NCI-H1048 (cell line): Measurements from ENCODE around the gene SQSTM1.
"Not testable (repeated sequence)": the region's sequence is repeated elsewhere in the genome, so short reads cannot be mapped to it uniquely, and the experiment has no call there.

Experiments
- DNase-seq: peaks from one replicate; lab custom pipeline; 2025; lab: John Stamatoyannopoulos, UW

The SQSTM1 gene

DNA sequence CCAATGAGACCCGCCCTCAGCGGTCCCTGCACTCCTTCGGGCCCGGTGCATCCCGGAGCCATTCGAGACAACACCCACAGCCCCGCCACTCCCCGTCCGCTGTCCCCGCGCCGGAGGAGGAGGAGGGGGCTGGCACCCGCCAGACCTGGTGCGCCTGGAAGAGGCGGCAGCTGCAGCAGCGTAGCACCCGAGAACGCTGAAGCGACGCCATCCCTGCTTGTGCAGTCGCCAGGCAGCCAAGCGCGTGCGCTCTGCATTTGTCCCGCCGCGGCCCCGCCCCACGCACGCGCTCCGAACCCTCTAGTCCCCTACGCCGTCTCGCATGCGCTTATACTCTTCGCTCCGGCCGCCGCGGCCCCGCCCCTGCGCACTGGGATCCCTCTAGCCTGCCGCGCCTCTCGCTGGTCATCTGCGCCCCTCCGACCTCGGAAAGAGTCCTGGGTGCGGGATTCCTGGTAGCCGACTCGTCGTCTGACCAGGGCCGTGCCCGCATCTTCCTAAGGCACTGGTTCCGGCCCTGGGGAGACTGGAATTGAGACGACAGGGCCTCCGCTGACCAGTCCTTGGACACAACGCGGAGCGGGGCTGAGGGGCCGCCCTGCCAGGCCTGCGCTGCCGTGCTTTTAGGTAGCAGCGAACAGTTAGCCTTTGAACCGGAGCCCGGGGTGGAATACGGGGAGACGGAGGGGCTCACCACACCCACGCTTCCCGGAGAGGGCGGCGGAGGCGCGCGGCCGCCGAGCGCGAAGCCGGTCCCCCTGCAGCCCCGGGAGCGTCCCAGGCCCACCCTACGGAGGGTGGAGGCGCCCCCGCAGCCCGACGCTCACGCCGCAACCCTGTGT is 38.1 kb downstream of the SQSTM1 start, which contains the start of gene MRNIP:
TSS of gene MRNIP (minus strand) at position 232 of the 842 bp plus-strand sequence. CDS start at position 211, 21 bp downstream.
- DNase-seq: peak; percentile 77

DNA sequence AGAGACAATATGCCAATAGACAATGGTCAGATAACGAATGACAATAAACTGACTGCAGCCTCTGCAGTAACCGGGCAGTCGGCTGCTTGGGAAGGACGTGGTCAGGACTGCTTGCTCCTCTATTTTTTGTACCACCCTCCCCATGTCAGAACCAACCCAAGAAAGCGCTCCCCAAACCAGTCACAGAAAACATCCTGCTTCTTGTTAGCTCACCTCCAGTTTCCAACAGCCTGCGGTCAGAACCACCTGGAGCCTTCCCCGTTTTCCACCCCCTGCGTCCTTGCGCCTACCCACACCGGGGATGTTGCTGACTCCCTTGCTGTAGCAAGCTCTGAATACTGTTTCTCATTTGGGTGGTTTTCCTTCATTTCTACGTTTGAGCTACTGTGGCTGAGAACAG is 39.6 kb downstream of the SQSTM1 start:
- DNase-seq: no peak

DNA sequence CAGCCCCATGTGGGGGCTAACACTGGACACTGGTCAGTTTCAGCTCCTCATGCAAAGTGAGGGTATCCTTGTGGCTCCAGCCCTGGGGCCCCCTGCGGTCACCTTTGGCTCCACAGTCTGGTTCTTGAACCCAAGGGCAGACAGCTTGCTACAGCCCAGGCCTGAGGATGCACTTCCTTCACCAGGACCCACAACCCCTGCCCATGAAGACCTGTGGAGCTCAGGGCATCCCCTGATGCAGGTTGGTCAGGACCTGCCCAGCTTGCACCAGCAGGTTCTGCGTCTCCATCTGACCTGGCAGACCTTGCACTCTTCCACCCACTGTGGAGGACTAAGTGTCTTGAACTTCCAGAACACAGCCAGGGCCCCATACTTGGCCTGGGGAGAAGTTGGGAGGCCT is 41.6 kb downstream of the SQSTM1 start:
- no peak for DNase-seq

DNA sequence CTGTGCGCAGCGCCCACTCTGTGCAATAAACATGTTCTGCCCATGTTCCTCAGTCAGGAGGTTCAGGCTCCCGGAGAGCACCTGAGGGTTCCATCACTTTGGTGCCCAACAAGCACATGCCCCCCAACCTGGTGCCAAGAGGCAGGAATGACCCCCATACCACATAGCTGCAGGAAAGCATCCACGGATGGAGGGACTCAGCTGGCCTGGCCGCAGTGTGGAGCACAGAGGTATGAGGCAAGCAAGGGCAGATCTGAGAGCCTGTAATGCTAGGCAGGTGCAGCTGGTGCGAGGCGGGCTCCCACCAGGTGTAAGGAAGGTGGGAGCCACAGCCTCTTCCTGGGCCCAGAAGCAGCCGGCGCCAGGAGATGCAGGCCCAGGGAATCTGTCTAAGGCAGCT is 42.2 kb downstream of the SQSTM1 start:
- no peak for DNase-seq

DNA sequence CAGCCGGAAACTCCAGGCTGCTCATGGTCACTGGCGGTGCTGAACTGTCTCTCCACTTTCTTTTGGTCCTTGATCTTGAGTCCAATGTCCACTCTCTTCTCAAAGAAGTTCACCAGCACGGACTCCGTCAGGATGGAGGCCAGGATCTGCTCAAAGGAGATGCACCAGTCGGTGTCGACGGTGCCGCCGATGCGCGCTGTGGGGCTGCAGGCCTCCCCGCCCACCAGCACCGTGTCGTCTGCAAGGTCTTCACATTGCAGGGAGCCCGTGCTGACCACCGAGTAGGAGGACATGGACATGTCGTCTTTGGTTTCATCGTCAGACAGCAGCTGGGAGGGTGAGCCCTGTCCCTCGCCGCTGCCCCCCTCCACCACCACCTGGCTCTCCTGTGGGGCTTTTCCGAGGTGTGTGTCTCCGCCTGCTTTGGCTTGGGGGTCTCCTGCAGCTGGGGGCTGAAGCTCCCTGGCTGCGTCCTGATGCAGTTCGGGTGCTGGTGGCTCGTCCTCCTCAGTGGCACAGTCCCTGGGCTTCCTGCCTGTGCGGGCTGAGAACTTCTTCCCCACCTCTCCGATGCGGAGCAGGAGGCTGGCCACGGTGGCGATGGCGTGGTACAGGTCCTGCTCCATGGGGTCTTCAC is 42.9 kb downstream of the SQSTM1 start:
- DNase-seq: no peak

DNA sequence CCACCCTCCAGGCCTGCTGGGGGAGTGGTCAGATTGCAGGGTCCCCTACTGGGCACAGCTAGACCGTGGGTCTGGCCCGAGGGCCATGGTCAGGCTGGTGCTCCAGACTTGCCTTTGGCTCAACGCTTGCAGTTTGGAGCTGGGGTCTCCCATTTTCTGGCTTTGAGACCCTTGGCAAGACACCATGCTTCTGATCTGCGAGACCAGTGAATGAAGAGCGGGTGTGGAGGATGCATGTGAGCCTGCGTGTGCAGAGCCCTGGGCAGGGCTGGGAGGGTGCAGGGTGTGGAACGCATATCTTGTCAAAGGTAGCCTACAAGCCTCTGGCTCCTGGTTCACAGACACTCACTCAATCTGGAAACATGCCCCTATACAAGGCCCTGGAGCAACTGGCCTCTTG is 44.0 kb downstream of the SQSTM1 start:
- DNase-seq: no peak

DNA sequence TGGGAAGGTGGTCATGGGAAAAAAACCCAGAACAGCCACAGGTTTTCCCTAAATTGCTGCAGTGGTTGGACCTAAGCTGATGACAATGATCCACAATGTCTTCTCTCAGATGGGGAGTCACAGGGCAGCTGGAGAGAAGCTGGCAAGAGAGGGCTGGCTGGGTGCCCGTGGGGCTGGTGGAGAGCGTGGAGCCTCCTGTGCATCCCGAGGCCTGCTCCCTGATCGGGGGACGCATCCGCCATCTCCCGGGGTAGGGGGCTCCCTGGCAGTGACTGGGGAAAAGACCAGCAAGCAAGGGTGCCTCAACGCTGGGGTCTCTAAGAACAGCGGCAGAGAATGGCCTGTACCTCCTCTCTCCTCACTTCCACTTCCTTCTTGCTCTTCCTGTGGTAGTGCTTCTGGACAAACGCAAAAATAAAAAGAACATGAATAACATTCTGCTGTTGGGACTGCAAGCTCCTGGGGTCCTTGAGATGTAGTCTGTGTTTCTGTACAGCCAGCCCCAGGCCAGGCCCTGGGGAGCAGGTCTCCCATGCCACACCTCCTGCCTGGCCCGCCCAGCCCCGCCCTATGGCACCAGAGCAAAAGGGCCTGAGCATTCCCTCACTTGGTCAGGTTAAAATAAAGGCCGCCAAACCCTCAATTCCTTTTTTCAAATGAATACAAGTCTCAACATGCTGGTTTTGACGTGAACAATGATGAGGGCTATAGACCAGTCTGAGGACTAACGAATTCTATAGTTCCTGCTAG is 45.0 kb downstream of the SQSTM1 start:
- DNase-seq: no peak

DNA sequence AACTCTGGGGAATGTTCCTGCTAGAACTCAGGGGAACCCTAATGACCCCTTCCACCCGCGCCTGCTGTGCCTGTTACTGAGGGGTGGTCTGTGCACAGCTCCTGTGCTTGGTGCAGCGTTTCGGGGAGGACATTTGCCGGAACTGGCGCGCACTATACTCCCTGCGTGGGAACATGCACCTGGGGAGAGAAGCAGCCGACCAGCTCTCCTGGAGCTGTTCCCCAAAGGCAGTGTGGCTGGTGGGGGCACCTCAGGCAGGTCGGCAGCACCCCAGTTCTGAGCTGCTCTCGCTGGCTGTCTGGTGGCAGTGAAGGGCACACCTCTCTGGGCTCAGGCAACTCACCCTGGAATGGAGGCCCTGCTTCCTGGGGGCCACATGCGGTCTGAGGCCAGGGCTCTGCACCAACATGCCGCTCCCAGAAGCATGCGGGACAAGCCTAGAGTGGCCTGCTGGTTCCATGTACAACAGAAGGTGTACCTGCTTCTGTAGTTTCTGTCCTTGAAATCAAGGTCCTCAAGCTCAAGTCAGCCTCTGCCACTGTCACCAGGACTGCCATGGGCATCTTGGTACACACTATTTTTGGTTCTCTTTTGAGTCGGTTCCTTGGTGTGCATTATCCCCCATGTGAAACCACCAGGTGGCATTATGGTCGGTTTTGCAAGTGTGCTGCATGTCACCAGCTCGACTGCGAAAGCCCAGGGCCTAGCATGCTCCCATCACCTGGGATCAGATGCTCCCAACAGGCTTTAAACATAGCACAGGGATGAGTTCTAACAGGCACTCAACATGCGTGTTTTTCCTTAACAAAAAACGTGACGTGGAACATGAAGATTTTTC is 45.8 kb downstream of the SQSTM1 start:
- no peak for DNase-seq

DNA sequence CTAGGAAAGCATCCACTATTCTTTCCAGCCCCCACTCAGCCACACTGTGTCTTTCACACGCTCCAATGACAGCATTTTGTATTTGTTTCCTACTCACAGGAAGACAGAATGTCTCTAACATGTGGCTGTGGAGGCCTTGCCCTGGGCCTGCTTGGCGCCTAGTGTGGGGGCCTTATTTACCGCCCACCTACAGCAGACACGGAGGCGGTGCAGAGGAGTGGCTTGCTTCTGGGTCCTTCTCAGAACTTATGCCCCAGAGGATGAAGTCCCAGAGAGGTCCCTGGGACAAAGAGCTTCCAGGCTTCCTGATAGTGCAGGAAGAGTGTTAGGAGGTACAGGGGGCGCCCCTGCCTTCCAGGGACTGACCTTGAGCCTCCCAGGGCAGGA is 46.4 kb downstream of the SQSTM1 start:
- DNase-seq: no peak

DNA sequence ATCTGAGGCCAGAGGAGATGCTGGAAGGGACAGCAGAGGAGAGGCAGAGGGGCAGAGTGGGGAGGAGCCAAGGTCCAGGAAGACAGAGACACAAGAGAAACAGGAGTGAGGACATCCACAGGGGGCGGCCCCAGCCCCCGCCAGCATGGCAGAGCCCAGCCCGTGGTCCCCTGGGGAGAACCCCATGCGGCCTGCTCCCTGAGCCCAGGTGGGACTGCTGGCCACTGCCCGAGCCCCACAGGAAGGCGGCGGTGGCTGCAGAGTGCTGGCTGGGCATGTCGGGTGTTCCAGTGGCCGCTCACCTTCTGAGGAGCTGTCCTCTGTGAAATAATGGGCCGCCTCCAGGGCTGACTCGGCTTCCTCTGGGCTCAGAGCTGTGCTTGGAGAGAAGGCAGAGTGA is 46.8 kb downstream of the SQSTM1 start:
- no peak for DNase-seq

DNA sequence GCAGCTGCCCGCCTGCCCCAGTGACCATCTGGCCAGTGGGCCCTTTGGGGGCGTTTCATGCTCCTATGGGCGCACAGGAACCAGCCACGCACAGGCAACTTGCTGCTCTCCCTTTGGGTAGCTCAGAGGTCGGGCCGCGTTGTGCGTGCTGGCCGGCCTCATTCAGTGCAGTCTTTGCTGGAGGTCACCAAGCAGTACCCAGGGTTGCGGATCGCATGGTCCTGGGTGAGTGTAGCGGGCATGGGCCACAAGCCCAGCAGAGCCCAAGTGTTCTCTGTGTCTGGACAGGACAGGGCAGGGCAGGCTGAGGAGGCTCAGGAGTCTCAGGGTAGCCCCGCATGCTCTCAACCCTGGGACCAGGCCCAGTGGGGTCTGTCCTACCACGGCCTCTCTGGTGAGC is 47.8 kb downstream of the SQSTM1 start:
- no peak for DNase-seq

DNA sequence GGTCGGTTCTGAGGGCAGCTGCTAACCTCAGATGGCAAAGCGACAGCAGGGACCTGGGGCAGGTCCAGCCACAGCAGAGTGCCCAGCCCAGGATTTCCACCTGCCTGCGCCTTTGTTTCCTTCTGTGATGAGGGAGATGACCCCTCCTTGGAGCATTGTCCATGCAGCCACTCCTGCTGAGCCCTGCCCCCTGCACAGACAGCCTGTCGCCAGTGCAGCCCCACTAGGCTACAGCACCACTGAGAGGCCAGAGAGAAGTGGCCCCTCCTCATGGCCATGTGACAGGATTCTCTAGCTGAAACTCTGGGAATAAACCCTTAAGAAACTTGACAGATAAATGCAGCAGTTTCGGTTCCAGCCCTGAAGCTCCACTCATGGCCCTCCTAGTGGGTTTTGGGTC is 48.4 kb downstream of the SQSTM1 start:
- DNase-seq: no peak

DNA sequence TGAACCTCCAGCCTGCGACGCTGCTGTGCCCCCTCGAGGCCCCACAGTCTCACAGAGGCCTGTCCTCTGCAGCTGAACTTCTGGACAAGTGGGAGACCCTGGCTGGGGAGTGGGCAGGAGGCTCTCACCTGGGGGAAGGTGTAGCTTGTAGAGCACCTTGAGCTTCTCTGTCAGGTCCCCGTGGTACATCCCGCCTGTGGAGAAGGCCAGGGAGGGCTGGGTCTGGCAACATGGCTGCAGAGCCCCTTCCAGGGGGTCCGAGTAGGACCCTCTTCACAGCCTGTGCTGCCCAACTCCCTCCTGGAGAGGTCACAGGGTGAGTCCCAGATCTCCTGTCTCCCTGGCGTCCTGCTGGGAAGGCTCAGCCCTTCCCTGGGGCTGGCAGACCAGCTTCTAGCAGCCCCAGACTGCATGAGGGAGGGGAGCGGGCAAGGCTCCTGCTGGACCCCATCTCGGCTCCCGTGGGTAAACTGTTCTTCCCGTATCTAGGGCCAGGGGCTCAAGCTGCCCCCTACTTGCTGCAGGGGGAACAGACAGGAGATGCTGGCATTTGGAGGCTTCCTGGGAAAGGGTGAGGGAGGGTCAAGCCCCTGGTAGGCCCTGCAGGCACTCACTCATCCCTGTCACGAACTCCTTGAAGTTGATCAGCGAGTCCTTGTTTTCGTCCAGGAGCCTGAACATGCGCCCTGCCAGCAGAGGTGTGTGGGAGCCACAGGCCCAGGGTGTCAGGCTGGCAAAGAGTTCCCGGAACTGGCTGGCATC is 49.1 kb downstream of the SQSTM1 start:
- DNase-seq: no peak

DNA sequence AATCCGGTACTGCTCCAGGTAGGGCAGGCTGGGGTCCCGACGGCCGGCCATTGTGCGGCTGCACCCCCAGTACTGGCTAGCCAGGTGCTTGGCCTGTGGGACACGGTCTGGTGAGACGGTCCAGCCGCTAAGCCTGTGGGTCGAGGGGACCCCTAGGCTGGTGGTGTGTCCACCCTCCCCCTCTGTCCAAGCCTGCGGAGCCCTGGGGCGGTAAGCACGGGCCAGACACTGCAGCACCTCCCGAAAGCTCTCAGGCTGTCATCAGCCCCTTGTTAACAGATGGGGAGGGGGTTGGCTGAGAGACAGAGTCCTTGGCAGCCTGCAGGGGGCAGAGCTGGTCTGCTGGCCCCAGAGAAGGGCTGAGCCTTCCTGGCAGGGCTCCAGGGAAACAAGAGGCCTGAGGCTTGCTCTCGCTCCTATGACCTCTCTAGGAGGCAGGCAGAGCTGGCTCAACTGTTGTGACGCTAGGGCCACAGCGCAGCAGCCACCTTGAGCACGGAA is 49.7 kb downstream of the SQSTM1 start:
- no peak for DNase-seq

DNA sequence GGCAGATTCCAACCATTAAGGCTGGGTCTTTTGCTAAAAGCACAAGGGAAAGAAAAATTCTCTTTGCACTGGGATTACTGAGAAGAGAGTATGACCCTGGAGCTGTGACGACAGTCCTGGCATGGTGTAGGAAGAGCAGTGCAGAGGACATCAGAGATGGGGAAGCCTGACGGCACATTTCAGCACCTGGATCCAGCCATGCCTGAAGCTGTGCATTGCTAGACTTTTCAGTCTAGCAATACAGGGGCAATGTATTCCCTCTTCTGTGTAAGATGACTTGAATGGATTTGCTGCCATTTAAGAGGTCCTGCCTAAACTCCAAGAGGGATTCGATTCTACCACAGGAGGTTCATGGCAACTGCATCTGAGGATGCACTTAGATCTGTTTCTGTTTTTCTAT is 50.2 kb downstream of the SQSTM1 start:
- no peak for DNase-seq

DNA sequence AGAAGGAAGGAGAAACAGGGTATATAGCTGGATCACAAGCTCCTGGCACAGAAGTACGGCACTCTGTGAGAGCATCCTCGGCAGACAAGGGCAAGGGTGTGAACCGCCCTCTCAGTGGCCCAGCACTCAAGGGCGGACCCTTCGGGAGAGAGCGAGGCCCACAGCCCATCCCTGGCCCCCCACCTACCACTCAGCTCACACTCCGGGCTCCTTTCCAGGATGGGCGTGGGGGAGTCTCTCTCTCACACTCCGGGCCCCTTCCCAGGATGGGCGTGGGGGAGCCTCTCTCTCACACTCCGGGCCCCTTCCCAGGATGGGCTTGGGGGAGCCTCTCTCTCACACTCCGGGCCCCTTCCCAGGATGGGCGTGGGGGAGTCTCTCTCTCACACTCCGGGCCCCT is 50.8 kb downstream of the SQSTM1 start:
- DNase-seq: not testable (repeated sequence)

DNA sequence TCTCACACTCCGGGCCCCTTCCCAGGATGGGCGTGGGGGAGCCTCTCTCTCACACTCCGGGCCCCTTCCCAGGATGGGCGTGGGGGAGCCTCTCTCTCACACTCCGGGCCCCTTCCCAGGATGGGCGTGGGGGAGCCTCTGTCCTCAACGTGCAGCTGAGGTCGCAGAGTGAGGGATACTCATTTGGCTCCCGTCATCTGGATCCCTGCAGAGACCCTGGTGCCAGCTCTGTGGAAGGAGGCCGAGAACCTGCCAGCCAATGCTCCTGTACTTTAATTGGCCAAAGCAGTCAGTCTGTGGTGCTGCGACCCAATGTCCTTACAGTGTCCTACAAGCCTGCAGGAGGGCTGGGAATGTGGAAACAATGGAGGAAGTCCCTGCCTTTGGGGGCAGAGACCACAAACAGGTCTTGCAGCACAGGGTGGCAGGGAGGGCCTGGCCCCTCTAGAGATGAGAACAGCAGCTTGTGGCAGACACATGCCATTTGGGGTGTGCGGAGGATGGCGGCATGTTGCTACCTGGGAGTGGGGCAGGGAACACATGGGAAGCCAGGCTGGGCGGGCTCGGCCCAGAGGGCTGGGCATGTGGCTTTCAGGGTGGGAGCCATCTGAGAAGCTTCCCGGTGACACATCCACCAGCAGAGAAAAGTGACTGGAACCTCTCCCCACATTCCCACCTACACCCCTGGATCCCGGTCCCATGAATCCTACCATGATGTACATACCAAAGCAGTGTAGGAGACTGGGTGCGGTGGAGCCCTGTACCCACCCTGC is 51.5 kb downstream of the SQSTM1 start:
- DNase-seq: no peak

DNA sequence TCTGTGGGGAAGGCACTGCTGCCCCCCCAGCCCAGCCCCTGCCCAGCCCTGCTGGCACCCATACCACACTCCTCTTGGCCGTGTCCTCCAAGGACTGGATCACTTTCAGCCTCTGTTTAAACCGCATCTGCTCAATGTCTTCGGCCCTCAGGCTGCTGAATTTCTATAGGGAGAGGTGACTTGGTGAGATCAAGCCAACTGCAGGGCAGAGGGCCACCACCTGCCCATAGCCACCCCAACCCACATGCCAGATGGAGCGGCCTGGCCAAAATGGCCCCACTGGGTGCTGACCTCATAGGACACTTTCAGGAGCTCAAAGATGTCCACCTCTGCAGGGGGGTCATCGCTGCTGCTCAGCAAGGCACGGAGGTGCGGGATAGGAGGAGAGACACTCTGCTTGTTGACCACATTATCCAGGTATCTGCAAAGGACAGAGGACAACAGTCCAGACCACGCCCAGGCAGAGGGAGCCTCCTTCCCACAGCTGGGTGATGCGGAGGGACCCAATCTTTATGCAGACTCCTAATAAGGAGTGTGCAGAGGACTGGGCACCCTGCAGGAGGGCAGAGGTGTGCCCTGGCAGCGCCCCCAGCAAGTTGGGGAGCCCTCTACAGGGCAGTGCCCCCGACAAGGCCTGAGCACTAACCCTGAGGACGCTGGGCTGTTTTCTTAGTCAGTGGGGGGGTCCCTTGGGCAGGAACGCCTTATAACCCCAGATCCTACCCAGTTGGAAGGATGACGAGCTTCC is 52.3 kb downstream of the SQSTM1 start:
- no peak for DNase-seq

DNA sequence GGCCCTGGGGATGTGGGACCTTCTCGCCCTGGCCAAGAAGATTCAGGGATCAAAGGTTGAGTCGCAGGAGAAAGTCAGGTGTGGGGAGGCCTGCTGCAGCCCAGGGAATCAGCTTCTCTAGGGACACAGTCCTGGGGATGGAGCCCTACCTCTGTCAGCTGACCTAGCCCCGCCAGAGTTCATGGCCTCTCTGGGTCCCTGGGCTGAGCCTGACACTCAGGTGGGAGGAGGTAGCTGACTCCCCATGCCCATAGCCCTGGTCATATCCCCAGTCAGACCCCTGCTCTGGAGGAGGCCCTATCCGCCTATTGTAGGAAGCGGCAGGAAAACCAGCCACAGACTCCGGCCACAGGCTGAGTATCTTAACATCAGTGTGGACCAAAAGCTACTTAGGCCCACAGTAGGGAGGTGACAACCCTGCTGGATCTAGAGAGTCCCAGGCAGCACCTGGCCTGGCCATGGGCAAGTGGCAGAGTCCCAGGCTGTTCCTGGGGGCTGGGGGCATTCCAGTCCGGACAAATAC is 52.9 kb downstream of the SQSTM1 start:
- DNase-seq: no peak
